Smooth muscle cell (in vitro differentiated cells): ENCODE measurements around the gene HERPUD2. TPM values are rescaled to one million over a fixed set of nuclear protein-coding genes. Genes with fewer than 3 reads are reported as not detected.

Experiments used
- DNase-seq: peaks from one replicate; lab custom pipeline; 2025; ENCODE audit not compliant: unreplicated experiment; lab: John Stamatoyannopoulos, UW
- H2AFZ ChIP-seq: fragments of 200-600 bp; sonication (generic); 2 replicates; pipeline ENCODE4 v1.6.0; 2016; ENCODE audit warnings: antibody characterized with exemption, low read depth, mild to moderate bottlenecking
- H3F3A ChIP-seq: fragments of 200-600 bp; sonication (generic); 2 replicates; pipeline ENCODE4 v1.6.0; 2017; ENCODE audit warnings: antibody characterized with exemption, low read depth
- H3K27ac ChIP-seq: fragments of 200-600 bp; sonication (generic); 2 replicates; pipeline ENCODE4 v1.5.1; 2016; ENCODE audit warnings: low read depth, mild to moderate bottlenecking
- H3K27me3 ChIP-seq: fragments of 200-600 bp; sonication (generic); 2 replicates; pipeline ENCODE4 v1.6.1; 2016; ENCODE audit warnings: low read depth, mild to moderate bottlenecking
- H3K36me3 ChIP-seq: fragments of 200-600 bp; sonication (generic); 2 replicates; pipeline ENCODE4 v1.5.1; 2016; ENCODE audit warnings: low read depth
- H3K4me1 ChIP-seq: fragments of 200-600 bp; sonication (generic); 2 replicates; pipeline ENCODE4 v1.5.1; 2016; ENCODE audit warnings: low read depth
- H3K4me2 ChIP-seq: fragments of 200-600 bp; sonication (generic); 2 replicates; pipeline ENCODE4 v1.6.0; 2016; ENCODE audit warnings: mild to moderate bottlenecking
- H3K4me3 ChIP-seq: fragments of 200-600 bp; sonication (generic); 2 replicates; pipeline ENCODE4 v1.5.1; 2016; ENCODE audit warnings: mild to moderate bottlenecking
- H3K79me2 ChIP-seq: fragments of 200-600 bp; sonication (generic); 2 replicates; pipeline ENCODE4 v1.6.0; 2016; ENCODE audit warnings: low read depth, mild to moderate bottlenecking
- H3K9ac ChIP-seq: fragments of 200-600 bp; sonication (generic); 2 replicates; pipeline ENCODE4 v1.6.0; 2016; ENCODE audit warnings: low read depth
- H3K9me3 ChIP-seq: fragments of 200-600 bp; sonication (generic); replicated peaks from 2 replicates; pipeline ENCODE4 v1.5.1; 2016; ENCODE audit warnings: low read depth
- H4K20me1 ChIP-seq: fragments of 200-600 bp; sonication (generic); 2 replicates; pipeline ENCODE4 v1.6.0; 2016; ENCODE audit warnings: low read depth
- CTCF ChIP-seq: fragments of 200-600 bp; sonication (generic); IDR thresholded peaks from 2 replicates; pipeline ENCODE4 v1.5.1; 2017; ENCODE audit warnings: borderline replicate concordance, mild to moderate bottlenecking, antibody characterized with exemption; ENCODE audit not compliant: insufficient read depth, poor library complexity, severe bottlenecking
- WGBS: methylation state at CpG from one replicate; pipeline ENCODE4 v1.1.7; 2016; ENCODE audit warnings: low lambda C conversion rate; 5-methylcytosine and 5-hydroxymethylcytosine counted together
- polyA plus RNA-seq: library from polyadenylated mRNA; unstranded; fragments of >200 nt; fragmentation: Nextera tagmentation; extraction: Ambion mirVana; gene quantifications from 2 replicates; pipeline ENCODE4 v1.2.1, GENCODE V29; 2016
- total RNA-seq: library from RNA; depleted of rRNA; stranded (reverse); fragments of >200 nt; gene quantifications from 2 replicates; pipeline ENCODE4 v1.2.3, GENCODE V29; 2014

Gene HERPUD2
- total and polyA plus RNA-seq, 2 experiments from 2014 or later: 23.2 to 28.1 TPM

DNA sequence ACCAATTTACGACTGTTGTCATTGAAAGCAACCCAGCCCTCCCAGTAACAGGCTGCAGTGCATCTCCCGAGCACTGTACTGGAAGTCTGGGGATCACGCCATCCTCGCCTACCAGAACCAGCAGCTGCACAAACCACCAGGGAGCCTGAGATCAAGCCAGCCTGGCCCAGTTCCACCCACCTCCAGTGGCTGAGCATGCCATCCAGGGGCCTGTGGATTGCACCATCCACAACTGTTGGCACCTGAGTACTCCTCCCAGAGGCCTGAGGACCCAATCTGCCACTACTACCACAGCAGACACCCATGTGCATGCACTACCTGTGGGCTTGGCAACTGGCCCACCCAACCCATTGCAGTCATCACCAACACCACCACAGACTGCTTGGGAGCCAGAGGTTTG is 44.2 kb downstream of the HERPUD2 start:
- peaks cover 83% of the 10 kb centered on the region for H4K20me1 ChIP-seq
- peaks cover 58% of the 10 kb centered on the region for H3K79me2 ChIP-seq
- WGBS: 99% methylated on average over 4 of the region's 4 CpGs
- H3K27ac ChIP-seq: no peak overlapping the region
- H3F3A ChIP-seq: no peaks in the 10 kb centered on the region
- H2AFZ ChIP-seq: no peak overlapping the region
- no peak for TF ChIP-seq CTCF
- H3K9ac ChIP-seq: no peak overlapping the region
- H3K27me3 ChIP-seq: no peaks in the 10 kb centered on the region
- H3K4me1 ChIP-seq: peaks cover 25% of the 10 kb centered on the region
- DNase-seq: no peak
- no peak overlapping the region for H3K4me3 ChIP-seq
- no peaks in the 10 kb centered on the region for H3K9me3 ChIP-seq
- H3K36me3 ChIP-seq: peaks cover 8% of the 10 kb centered on the region
- H3K4me2 ChIP-seq: no peak overlapping the region

DNA sequence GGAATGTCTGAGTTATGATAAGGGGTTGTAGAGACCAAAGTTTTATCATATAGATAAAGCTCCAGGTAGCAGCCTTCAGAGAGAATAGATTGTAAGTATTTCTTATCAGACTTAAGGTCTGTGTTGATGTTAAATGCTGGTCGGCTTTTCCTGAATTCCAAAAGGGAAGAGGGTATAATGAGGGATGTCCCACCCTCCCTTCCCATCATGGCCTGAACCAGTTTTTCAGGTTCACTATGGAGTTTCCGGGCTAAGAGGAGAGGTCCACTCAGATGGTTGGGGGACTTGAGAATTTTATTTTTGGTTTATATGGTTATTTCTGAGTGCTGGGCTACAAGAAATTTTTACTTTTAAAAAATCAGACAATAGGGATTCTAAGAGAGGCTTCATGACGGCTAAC is 45.2 kb downstream of the HERPUD2 start:
- Histone ChIP-seq H3K36me3 (peaks cover 8% of the 10 kb centered on the region), H3K27ac (no peak overlapping the region), H3K9me3 (no peaks in the 10 kb centered on the region), H4K20me1 (peaks cover 83% of the 10 kb centered on the region), H3K27me3 (no peaks in the 10 kb centered on the region), H2AFZ (no peak overlapping the region), H3K4me3 (no peak overlapping the region), H3K79me2 (peaks cover 51% of the 10 kb centered on the region), H3K4me1 (peaks cover 25% of the 10 kb centered on the region), H3K4me2 (no peak overlapping the region), H3K9ac (no peak overlapping the region), H3F3A (no peaks in the 10 kb centered on the region)
- no peak for TF ChIP-seq CTCF
- 72% methylated on average over 3 of the region's 3 CpGs for WGBS
- no peak for DNase-seq

GRCh38 chr7:35648367-35648766 is 46.6 kb downstream of the HERPUD2 start:
- WGBS: 86% methylated on average over 3 of the region's 3 CpGs

More at GRCh38 chr7:35648367-35648766, 46.6 kb downstream of the HERPUD2 start:
- no peak for DNase-seq
- Histone ChIP-seq H3K27me3 (no peaks in the 10 kb centered on the region), H3F3A (no peaks in the 10 kb centered on the region), H3K9ac (no peak overlapping the region), H4K20me1 (peaks cover 83% of the 10 kb centered on the region), H3K4me3 (no peak overlapping the region), H3K4me2 (no peak overlapping the region), H3K4me1 (peaks cover 25% of the 10 kb centered on the region), H2AFZ (no peak overlapping the region), H3K27ac (peak overlapping the region; percentile 0), H3K9me3 (no peaks in the 10 kb centered on the region), H3K79me2 (peaks cover 44% of the 10 kb centered on the region), H3K36me3 (peaks cover 5% of the 10 kb centered on the region)
- TF ChIP-seq CTCF: no peak
